GM19025 (cell line): ENCODE results near the gene GAA.
"Not testable (repeated sequence)": the region's sequence is repeated elsewhere in the genome, so short reads cannot be mapped to it uniquely, and the experiment has no call there.

Experiments used
- ATAC-seq: cut with Tn5 transposase; IDR thresholded peaks from one replicate; pipeline ENCODE4 v1.9.1; 2021; ENCODE audit warnings: mild to moderate bottlenecking, low read depth, moderate library complexity; ENCODE audit not compliant: unreplicated experiment

GAA gene

DNA sequence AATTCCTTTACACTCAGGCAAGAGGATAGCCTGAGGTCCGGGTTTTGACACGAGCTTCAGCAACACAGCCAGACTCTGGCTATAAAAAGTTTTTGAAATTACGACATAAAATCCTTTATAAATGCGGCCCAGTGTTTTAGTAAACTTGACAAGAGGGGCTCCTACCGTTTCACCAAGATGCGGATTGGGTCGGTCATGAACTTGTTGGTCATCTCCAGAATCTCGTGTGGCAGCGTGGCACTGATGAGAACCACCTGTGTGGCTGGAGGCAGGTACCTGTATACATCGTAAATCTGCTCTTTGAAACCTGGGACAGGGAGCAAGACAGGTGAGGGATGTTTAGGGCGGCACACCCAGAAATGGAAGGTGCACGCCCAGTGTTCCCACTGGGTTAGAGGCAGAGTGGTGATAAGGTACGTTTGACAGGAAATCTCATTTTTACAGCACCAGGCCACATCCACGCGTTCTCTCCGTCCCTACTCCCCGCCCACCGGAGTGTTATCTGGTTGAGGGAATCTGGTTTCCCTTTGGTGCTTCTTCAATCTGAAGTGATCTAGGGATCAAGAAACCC lies 37.6 kb downstream of the GAA start:
- no peak for ATAC-seq

DNA sequence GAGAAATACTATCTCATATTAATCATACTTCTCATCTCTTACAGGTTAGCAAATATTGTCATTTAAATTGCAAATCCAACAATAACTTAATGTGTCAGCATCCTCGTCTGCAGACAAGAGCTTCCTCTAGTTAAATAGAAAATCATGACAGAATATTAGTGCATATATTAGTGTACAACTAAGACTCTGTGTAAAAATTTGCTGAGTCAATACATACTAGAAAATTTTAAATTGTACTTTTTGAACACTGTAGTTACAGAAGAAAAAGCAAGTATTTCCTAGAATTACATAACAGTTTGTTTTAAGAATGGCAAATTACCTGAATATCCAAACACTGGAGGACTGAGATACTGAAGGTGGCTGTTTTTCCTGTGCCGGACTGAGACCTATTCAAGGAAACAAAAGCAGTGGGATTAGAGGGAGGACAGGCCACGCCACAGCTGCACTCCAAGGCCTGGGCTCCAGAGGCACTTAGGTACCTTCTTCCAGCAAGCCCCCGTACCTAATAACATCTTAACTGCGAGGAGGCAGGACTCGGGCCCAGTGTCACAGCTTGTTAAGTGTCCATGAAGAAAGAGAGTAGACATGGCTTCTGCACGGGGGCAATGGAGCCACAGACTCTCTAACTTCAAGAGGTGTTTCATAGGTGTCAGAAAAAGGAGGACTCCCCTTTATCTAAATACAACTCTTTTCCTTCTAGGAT lies 40.2 kb downstream of the GAA start:
- no peak for ATAC-seq

DNA sequence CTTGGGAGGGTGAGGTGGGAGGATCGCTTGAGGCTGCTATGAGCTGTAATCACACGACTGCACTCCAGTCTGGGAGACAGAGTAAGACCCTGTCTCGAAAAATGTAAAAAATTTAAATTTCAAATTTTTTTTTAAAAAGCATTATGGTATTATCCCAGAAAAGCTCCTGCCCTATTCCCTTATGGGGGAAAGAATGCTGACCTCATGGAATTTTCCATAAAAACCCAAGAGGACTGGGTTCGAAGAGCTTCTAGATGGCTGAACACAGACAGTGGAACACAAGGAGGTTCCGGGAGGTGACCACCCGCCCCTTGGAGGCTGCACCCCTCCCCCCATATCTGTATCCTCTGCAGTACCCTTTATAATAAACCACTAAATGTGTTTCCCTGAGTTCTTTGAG lies 41.5 kb downstream of the GAA start:
- ATAC-seq, result no peak

DNA sequence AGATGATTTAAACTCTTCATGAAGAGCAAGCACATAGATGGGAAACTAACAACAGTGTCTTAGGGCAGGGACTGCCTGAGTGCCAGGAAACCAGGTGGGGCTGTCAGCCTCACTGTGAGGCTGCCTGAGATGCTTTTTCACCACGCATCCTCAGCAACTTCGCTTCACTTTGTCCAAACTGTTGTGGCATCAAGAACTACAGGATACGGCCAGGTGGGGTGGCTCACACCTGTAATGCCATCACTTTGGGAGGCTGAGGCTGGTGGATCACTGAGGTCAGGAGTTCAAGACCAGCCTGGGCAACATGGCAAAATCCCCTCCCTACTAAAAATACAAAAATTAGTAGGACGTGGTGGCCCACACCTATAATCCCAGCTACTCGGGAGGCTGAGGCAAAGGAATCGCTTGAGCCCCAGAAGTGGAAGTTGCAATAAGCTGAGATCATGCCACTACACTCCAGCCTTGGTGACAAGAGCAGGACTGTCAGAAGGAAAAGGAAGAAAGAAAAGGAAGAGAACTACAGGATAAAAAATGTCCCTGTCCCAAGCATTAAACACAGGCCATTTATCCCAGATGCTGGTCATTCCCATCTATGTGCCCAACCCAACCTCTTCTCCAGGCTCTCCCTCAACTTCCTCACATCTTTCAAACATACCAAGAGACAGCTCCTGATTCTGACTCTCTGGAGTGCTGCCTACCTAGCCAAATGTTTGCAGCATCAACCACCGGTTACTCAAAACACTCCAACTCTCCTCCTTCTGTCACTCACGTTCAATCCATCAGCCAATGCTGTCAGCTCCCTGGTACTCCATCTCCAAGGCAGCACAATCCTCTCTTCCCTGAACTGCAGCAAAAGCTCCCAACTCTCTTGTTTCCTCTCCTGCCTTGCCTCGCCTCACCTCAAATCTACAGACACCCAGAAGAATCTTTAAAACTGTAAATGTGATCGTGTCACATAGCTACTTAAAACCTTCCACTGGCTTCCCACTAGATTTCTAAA lies 44.0 kb downstream of the GAA start:
- ATAC-seq, result no peak

DNA sequence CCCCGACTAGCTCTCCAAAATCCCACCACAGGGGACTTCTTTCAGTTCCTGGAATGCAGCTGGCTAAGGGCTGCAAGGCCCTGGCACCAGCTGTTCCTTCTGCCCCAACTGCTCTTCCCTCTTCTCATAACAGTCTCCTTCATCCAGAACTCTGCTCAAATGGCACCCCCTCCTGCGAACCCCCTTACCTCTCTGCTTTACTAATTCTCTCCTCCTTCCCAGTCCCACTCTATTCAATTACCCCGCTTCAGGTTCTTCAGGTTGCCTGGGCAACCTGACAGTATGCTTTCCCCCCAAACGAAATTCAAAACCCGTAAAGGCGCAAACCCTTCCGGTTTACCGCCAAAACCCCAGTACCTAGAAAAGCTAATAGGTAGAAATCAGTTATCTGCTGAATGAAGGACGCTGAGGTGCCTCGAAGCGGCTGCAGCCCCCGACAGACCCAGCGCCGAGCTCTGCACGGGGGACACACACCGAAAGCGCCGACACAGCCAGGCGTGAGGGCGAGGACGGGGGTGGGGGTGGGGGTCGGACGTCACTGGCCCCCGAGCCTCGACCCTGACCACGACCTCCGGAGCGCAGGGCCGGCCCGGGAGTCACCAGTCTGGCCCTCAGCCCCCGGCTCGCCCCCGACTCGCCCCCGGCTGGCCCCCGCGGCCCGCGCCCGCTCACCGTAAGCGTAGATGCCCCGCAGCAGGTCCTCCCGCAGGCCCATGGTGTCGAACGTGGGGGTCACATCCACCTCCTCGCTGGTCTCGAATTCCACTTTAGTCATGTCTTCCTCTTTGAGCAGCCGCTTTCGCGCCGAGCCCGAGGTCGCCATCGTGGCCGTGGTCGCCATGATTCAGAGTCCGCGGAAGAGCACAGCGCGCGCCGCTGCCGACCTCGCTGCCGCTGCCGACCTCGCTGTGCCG lies 45.0 kb downstream of the GAA start:
- ATAC-seq, result no peak

DNA sequence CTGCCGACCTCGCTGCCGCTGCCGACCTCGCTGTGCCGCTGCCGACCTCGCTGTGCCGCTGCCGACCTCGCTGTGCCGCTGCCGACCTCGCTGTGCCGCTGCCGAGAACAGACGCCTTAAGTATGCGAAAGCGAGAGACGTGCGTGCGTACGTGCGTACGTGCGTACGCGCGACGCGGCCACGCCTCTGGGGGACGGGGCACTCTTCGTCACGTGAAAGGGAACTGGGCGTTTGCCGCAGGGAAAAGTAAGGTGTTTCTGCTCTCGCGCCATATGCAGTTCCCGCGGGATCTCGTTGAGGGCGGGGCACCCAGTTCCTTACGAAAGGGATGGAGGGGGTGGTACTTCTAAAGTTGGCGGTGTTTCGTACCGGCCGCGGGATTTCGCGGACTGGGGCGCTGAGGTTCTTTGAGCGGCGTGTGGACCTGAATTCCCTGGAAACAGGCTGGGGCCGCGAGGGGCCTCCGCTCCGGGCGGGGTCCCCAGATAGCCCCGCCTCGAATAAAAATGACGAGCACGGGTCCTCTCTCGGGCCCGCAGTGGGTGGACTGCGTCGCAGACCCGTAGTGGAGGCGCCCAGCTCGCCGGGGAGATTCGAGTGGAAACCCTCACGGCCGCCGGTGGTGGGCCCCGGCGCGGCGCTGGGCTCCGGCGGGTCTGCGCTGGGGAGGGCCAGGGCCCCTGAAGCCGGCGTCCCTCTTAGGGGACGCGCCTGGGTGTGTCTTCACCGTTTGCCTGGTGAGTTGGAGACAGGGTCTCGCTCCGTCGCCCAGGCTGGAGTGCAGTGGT lies 45.8 kb downstream of the GAA start, which contains the start of gene EIF4A3:
TSS of gene EIF4A3 (minus strand) at position 94 of the 788 bp plus-strand sequence. CDS start 167 bp downstream, outside the sequence.
- peak; percentile 83 for ATAC-seq

DNA sequence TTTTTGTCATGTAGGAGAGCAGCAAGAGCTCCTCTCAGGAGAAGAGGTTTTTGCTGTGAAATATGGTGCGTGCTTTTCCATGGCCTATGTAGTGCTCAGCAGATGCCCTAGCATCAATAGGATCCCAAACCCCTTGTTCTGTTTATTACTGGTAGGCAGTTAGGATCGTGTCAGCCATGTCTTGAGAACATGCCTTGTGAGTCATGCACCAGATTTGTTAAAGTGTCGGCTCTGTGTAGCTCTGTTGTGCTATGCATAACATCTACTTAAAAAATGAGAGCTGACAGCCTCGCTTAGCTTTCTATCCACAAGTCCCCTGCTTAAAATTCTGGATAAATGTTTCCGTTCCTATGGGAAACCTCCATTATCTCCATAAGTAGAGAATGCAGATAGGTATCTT lies 50.0 kb downstream of the GAA start:
- ATAC-seq, result no peak

DNA sequence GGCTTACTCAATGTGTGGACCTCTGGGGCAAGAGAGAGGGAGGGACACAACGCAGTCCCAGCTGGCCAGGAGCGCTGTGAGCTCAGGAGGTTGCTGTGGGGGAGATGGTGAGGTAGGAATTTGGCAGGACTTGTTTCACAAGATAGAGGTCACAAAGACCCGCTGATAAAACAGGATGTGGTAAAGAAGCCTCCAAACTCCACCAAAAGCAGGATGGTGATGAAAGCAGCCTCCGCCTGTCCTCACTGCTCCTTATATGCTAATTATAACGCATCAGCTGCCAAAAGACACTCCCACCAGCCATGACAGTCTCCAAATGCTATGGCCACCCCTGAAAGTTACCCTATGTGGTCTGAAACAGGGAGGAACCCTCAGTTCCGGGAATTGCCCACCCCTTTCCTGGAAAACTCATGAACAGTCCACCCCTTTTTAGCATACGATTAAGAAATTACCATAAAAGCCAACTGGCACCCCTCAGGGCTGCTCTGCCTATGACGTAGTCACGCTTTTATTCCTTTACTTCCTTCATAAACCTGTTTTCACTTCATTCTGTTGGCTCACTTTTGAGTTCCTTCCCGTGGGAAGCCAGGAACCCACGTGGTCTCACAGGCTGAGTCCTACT lies 50.8 kb downstream of the GAA start:
- ATAC-seq, result no peak

DNA sequence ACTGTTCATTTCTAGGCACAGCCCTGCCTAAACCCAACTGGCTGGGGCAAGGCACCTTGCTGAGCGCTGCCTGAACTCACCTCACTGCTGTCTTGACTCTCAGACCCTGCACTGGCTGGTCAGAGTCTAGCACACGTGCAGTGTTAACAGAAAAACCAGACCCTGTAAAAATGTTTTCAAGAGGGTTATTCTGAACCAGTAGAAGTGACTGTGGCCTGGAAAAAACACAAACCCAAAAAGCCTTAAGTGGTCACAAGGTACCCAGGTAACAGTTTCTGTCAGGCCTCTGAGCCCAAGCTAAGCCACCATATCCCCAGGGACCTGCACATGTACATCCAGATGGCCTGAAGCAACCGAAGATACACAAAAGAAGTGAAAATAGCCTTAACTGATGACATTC lies 51.6 kb downstream of the GAA start:
- ATAC-seq, result peak; percentile 66

DNA sequence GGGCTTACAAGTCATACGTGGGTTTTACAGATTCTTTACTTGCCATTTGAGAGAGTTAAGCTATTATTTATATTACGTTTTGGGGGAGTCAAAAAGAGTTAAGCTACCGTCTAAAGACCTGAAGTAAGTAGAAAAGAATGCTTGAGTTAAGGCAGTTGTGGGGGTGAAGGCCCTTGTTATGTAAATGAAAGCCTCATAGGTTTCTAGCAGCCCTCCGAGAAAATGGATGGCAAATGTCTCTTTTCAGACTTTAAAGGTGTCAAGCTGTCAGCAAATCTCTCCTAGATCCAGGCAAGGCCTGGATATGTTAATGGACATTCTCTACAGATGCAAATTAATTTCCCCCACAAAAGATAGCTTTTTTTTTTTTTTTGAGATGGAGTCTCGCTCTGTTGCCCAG lies 52.8 kb downstream of the GAA start:
- ATAC-seq, result no peak

DNA sequence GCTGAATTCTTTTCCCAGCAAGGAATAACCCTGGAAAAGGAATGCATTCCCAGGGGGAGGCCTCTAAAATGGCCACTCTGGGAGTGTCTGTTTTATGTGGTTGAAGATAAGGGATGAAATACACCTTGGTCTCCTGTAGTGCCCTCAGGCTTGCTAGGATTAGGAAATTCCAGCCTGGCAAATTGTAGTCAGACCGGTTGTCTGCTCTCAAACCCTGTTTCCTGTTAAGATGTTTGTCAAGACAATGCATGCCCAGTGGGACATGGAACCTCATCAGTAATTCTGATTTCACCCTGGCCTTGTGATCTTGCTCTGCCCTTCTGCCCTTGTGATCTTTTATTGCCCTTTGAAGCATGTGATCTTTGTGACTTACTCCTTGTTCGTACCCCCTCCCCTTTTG lies 54.2 kb downstream of the GAA start:
- not testable (repeated sequence) for ATAC-seq

DNA sequence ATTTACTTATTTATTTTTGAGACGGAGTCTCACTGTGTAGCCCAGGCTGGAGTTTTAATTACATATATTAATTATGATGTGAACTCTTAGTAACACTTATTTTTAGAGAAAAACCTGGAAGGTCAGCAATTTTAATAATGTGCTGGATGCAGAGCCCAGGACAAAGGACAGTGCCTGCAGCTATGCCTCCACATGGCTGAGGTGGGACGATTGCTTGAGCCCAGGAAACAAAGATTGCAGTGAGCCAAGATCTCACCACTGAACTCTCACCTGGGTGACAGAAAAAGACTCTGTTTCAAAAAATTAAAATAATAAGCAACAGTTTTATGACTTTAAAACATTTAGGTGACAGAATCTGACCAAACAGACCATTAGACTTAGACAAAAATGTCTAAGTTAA lies 57.5 kb downstream of the GAA start:
- ATAC-seq, result no peak

DNA sequence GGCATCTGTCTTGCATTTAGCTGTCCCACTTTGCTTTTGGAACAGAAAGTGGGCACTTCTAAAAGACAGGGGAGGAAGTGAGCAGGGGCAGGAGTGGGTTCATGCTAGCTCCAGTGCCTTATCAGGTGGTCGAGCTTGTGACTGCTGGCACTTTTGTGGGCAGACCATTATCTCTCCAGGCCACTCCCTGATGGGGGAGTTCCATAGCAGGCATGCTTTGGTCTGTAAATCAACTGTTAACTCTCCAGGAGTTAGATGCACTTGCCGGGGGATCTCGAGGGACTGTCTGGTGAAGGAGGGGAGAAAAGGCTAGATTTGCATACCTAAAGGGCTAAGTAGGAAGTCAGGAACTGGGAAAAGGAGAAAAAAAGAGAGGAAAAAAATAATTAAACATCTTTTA lies 59.2 kb downstream of the GAA start:
- no peak for ATAC-seq

DNA sequence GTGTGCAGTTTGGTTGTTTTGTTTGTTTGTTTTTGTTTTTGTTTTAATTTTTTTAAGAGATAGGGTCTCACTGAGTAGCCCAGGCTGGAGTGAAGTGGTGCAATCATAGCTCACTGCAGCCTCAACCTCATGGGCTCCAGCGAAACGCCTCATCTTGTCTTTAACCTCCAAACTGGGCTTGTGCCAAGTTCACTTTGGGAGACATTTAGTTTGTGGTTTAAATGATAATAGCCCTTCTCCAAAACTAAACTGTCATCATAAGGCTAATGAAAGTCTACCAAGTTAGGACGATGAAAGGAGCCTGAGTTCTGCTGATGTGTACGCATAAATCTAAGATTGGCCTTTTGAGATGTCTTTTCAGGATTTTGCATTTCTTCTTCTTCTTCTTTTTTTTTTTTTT lies 62.0 kb downstream of the GAA start:
- ATAC-seq, result no peak

DNA sequence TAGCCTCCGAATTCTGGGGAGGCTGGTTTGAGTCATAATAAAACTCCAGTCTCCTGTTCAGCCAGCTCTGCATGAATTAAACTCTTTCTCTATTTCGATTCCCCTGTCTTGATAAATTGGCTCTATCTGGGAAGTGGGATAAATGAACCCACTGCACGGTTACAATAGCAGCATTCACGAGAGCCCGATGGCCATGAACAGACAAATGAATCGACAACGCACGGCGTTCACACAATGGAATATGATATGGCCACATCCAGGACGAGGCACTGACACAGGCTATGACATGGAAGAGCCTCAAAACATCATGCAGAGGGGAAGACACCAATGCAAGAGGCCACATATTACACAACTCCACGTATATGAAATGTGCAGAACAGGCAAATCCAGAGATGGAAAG lies 62.8 kb downstream of the GAA start:
- ATAC-seq, result no peak

DNA sequence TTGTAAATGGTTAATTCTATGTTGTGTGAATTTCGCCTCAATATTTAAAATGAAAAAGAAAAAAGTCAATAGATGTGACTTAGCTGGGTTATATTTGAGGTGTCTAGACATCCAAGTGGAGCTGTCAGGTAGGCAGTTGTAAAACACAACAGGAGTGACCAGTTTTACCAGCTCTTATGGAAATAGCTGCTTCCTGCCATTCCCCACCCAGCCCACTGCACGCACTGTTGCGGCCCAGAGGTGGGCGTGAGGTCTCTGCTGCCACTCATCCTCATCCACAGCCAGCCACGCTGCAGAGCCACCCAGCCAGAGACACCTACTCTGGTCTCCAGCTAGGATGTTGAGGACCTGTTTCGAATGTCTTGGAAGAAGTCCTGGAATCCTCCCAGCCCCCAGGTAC lies 65.1 kb downstream of the GAA start:
- no peak for ATAC-seq

DNA sequence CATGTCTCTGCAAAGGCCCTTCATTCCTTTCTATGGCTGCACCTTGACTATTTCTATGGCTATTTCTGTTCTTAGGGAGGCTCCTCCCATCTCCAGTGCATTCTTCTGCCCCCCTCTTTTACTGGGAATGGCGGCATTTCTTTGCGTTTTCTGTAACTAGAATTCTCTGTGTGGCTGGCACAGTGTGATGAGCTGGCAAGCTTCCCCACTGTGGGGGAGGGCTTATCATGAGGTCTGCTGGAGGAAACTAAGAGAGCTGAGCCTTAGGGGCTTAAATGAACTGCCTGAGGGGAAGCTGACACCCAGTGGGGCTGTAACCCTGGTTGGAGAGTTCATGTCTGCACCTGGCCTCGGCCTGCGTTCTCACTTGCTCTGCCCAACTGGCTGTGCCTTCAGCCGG lies 67.0 kb downstream of the GAA start:
- ATAC-seq, result no peak

DNA sequence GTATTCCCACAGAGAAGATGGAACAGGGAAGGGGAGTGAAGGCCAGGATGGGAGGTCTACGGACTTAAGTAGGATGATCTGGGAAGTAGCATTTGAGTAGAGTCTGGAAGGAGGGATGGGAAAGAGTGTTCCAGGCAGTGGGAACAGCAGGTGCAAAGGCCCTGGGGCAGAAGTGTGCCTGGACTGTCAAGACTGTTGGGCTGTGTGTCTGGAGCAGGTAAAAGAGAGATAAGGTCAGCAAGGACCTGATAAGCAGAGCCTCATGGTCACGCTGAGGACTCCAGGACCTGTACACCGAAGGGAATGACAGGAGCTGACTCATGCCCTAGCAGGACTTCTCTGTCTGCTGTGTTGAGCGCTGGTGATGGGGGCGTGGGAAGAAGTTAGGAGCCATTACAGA lies 67.7 kb downstream of the GAA start:
- ATAC-seq, result no peak
